Measurements from ENCODE around the gene A1CF. TPM values are rescaled to one million over a fixed set of nuclear protein-coding genes. Genes with fewer than 3 reads are reported as not detected.
"Not testable (repeated sequence)": the region's sequence is repeated elsewhere in the genome, so short reads cannot be mapped to it uniquely, and the experiment has no call there.

Gene A1CF
- total and polyA plus RNA-seq, 10 of the 15 experiments (the other 5 are each of a cell fraction or from before 2014, with no cell fraction given), result 0.10 TPM; not detected in 9

DNA sequence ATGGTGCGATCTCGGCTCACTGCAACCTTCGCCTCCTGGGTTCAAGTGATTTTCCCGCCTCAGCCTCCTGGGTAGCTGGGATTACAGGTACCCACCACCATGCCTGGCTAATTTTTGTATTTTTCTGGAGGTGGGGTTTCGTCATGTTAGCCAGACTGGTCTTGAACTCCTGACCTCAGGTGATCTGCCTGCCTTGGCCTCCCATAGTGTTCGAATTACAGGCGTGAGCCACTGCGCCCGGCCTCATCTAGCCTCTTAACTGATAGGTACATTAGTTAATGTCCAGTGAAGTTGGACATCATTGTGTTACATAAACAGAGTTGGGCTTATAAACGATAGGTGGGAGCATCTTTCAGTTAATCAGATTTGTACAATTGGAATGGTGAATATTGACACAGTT, 4.4 kb downstream of the A1CF start:
- in situ Hi-C loops (cut with MboI); H3K4me1 ChIP-seq (ENCODE audit: control insufficient read depth, insufficient read depth, low read length); POLR2A ChIA-PET; FAIRE-seq; RAD21 ChIA-PET (ENCODE audit: unreplicated experiment); CTCF ChIA-PET; H3K4me2 ChIP-seq (ENCODE audit: control insufficient read depth, insufficient read depth); H3K27me3 ChIP-seq (replicated peaks in 1 of 2; ENCODE audit: control insufficient read depth in 2 of 2, insufficient read depth in 2 of 2, low read length in 1 of 2); H4K20me1 ChIP-seq (ENCODE audit: control insufficient read depth, insufficient read depth); H3K4me3 ChIP-seq; H3K27ac ChIP-seq (ENCODE audit: control insufficient read depth, insufficient read depth); ATAC-seq; H3K36me3 ChIP-seq (ENCODE audit: control insufficient read depth in 2 of 2, insufficient read depth in 2 of 2, low read length in 1 of 2); H3K9me3 ChIP-seq (replicated peaks; ENCODE audit: control insufficient read depth, insufficient read depth, low read length); intact Hi-C loops (cut with micrococcal nuclease; ENCODE audit: unreplicated experiment); SMC1A ChIA-PET (ENCODE audit: uncharacterized antibody, unreplicated experiment); H2AFZ ChIP-seq (ENCODE audit: control insufficient read depth, low read depth, low read length); BruUV-seq (replicated peaks); H3K79me2 ChIP-seq (ENCODE audit: control insufficient read depth, insufficient read depth, low read length); H3K9ac ChIP-seq (ENCODE audit: control insufficient read depth, insufficient read depth, low read length); DNase-seq (ENCODE audit: low read depth, low spot score): not testable (repeated sequence)
- 43% methylated on average over 10 of the region's 10 CpGs for WGBS (ENCODE audit: insufficient coverage, insufficient replicate concordance, low lambda C conversion rate, missing lambda C conversion rate)

DNA sequence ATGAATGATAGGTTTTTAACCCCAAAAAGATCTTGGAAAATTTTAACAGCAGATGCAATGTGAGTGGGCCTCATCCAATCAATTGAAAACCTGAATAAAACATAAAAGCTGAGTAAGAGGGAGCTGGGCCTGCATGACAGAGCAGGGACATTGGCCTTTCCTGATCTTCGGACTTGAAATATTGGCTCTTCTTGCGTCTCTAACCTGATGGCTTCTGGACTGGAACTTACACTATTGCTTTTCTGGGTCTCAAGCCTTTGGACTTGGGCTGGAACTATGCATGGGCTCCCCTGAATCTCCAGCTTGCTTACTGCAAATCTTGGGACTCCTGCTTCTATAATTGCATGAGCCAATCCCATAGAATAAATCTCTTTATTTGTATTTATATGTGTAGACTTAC, 9.0 kb downstream of the A1CF start:
- H2AFZ ChIP-seq (ENCODE audit: control insufficient read depth, low read depth, low read length), result no peak overlapping the region
- in situ Hi-C loops (cut with MboI), result no loop called here
- no peaks in the 10 kb centered on the region for H3K36me3 ChIP-seq (ENCODE audit: control insufficient read depth in 2 of 2, insufficient read depth in 2 of 2, low read length in 1 of 2)
- no peak for ATAC-seq
- RAD21 ChIA-PET (ENCODE audit: unreplicated experiment), result no interaction called here
- no peak overlapping the region for H3K27ac ChIP-seq (ENCODE audit: control insufficient read depth, insufficient read depth)
- POLR2A ChIA-PET, result no interaction called here
- TF ChIP-seq CEBPZ (IDR thresholded peaks at IDR 0.05; ENCODE audit: low read depth, low read length) (no peak), NR2C1 (IDR thresholded peaks at IDR 0.05) (no peak), PML (IDR thresholded peaks at IDR 0.05; ENCODE audit: low read length) (no peak), FOXM1 (IDR thresholded peaks at IDR 0.05; ENCODE audit: low read depth, low read length) (no peak), POLR2AphosphoS2 (IDR thresholded peaks at IDR 0.05; ENCODE audit: low read depth, low read length) (no peak), TBL1XR1 (IDR thresholded peaks at IDR 0.05; ENCODE audit: low read depth, low read length) (no peak), ELK1 (IDR thresholded peaks at IDR 0.05; ENCODE audit: low read depth, low read length) (no peak)
- TF ChIP-seq, protein P1, sequence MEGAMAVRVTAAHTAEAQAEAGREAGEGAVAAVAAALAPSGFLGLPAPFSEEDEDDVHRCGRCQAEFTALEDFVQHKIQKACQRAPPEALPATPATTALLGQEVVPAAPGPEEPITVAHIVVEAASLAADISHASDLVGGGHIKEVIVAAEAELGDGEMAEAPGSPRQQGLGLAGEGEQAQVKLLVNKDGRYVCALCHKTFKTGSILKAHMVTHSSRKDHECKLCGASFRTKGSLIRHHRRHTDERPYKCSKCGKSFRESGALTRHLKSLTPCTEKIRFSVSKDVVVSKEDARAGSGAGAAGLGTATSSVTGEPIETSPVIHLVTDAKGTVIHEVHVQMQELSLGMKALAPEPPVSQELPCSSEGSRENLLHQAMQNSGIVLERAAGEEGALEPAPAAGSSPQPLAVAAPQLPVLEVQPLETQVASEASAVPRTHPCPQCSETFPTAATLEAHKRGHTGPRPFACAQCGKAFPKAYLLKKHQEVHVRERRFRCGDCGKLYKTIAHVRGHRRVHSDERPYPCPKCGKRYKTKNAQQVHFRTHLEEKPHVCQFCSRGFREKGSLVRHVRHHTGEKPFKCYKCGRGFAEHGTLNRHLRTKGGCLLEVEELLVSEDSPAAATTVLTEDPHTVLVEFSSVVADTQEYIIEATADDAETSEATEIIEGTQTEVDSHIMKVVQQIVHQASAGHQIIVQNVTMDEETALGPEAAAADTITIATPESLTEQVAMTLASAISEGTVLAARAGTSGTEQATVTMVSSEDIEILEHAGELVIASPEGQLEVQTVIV (IDR thresholded peaks at IDR 0.05; ENCODE audit: borderline replicate concordance, partially characterized antibody), result no peak
- intact Hi-C loops (cut with micrococcal nuclease; ENCODE audit: unreplicated experiment), result no loop called here
- no peaks in the 10 kb centered on the region for H3K4me1 ChIP-seq (ENCODE audit: control insufficient read depth, insufficient read depth, low read length)
- H3K9ac ChIP-seq (ENCODE audit: control insufficient read depth, insufficient read depth, low read length), result no peak overlapping the region
- no peak for FAIRE-seq
- no peak overlapping the region for H3K4me3 ChIP-seq
- CTCF ChIA-PET, result no interaction called here
- H3K4me2 ChIP-seq (ENCODE audit: control insufficient read depth, insufficient read depth), result no peak overlapping the region
- 0 out of 4 replicates have a peak, but pooled peaks cover 0 to 2% of the 10 kb centered on the region in 2 experiments for H3K27me3 ChIP-seq (replicated peaks in 1 of 2; ENCODE audit: control insufficient read depth in 2 of 2, insufficient read depth in 2 of 2, low read length in 1 of 2)
- SMC1A ChIA-PET (ENCODE audit: uncharacterized antibody, unreplicated experiment), result no interaction called here
- H4K20me1 ChIP-seq (ENCODE audit: control insufficient read depth, insufficient read depth), result no peaks in the 10 kb centered on the region
- H3K79me2 ChIP-seq (ENCODE audit: control insufficient read depth, insufficient read depth, low read length), result no peaks in the 10 kb centered on the region
- 50% methylated on average over 2 of the region's 2 CpGs for WGBS (ENCODE audit: insufficient coverage, insufficient replicate concordance, low lambda C conversion rate, missing lambda C conversion rate)
- no peaks in the 10 kb centered on the region for H3K9me3 ChIP-seq (replicated peaks; ENCODE audit: control insufficient read depth, insufficient read depth, low read length)
- BruUV-seq (replicated peaks), result no TSS peak
- DNase-seq (ENCODE audit: low read depth, low spot score), result no peak

Measured in GM12878 (cell line).